Activated T-helper 17 cell treated with anti-CD3 and anti-CD28 coated beads, Interleukin-2, amount 50 U/mL, for 72 hours (primary cell): ENCODE results near the gene CD2BP2. TPM values are rescaled to one million over a fixed set of nuclear protein-coding genes. Genes with fewer than 3 reads are reported as not detected.

ENCODE experiments used
- ATAC-seq: fragments of 150-1000 bp; cut with Tn5 transposase; replicated peaks from 2 replicates; pipeline ENCODE4 v1.10.0; 2021; ENCODE audit warnings: mild to moderate bottlenecking, moderate library complexity
- H3K27ac Mint-ChIP-seq: one replicate; pipeline ENCODE4 v1.8.0; 2022; ENCODE audit warnings: mixed read lengths
- H3K27me3 Mint-ChIP-seq: one replicate; pipeline ENCODE4 v1.8.0; 2022; ENCODE audit warnings: mixed read lengths
- H3K36me3 Mint-ChIP-seq: one replicate; pipeline ENCODE4 v1.8.0; 2022; ENCODE audit warnings: low read depth, mild to moderate bottlenecking, mixed read lengths
- H3K4me1 Mint-ChIP-seq: one replicate; pipeline ENCODE4 v1.8.0; 2022; ENCODE audit warnings: mixed read lengths
- H3K4me3 Mint-ChIP-seq: one replicate; pipeline ENCODE4 v1.8.0; 2022; ENCODE audit warnings: mild to moderate bottlenecking, mixed read lengths
- H3K9me3 Mint-ChIP-seq: one replicate; pipeline ENCODE4 v1.8.0; 2022; ENCODE audit warnings: mixed read lengths
- total RNA-seq, 2 donors: library from RNA; stranded (reverse); gene quantifications; one replicate each; pipeline ENCODE4 v1.2.3, GENCODE V29; 2022

Gene CD2BP2
- total RNA-seq, 2 donors from 2014 or later, result 51.0 to 69.9 TPM

- Mint-ChIP-seq H3K9me3 (no peaks in the 10 kb centered on the region), H3K4me1 (peaks cover 25% of the 10 kb centered on the region), H3K27me3 (no peaks in the 10 kb centered on the region), H3K4me3 (peak overlapping the region; percentile 98), H3K27ac (peak overlapping the region; percentile 99), H3K36me3 (peaks cover 32% of the 10 kb centered on the region)
- no peak for ATAC-seq
These were observed 17.1 kb upstream of the CD2BP2 start for GRCh38 chr16:30372038-30372712.

GRCh38 chr16:30371248-30371816 is 16.2 kb upstream of the CD2BP2 start:
- peak overlapping the region; percentile 99 for H3K27ac Mint-ChIP-seq
- H3K9me3 Mint-ChIP-seq, result no peaks in the 10 kb centered on the region
- peaks cover 38% of the 10 kb centered on the region for H3K36me3 Mint-ChIP-seq
- no peak for ATAC-seq
- H3K4me1 Mint-ChIP-seq, result peaks cover 31% of the 10 kb centered on the region
- no peaks in the 10 kb centered on the region for H3K27me3 Mint-ChIP-seq
- H3K4me3 Mint-ChIP-seq, result peak overlapping the region; percentile 98

GRCh38 chr16:30370456-30371247 is 15.5 kb upstream of the CD2BP2 start, which contains the start of gene TBC1D10B:
TBC1D10B (minus strand) TSS chr16:30370494; CDS start chr16:30370183, 311 bp downstream.
- peaks cover 43% of the 10 kb centered on the region for H3K36me3 Mint-ChIP-seq
- peak within 1 kb of the TSS; percentile 98 for H3K4me3 Mint-ChIP-seq
- ATAC-seq, result peak; percentile 87
- H3K27ac Mint-ChIP-seq, result peak within 1 kb of the TSS; percentile 99
- peaks cover 35% of the 10 kb centered on the region for H3K4me1 Mint-ChIP-seq
- no peaks in the 10 kb centered on the region for H3K27me3 Mint-ChIP-seq
- no peaks in the 10 kb centered on the region for H3K9me3 Mint-ChIP-seq

GRCh38 chr16:30369938-30370455 is 14.9 kb upstream of the CD2BP2 start:
- H3K36me3 Mint-ChIP-seq, result peaks cover 50% of the 10 kb centered on the region
- ATAC-seq, result peak; percentile 0
- H3K4me3 Mint-ChIP-seq, result peak overlapping the region; percentile 98
- H3K9me3 Mint-ChIP-seq, result no peaks in the 10 kb centered on the region
- no peaks in the 10 kb centered on the region for H3K27me3 Mint-ChIP-seq
- H3K27ac Mint-ChIP-seq, result peak overlapping the region; percentile 99
- H3K4me1 Mint-ChIP-seq, result peaks cover 41% of the 10 kb centered on the region

GRCh38 chr16:30369091-30369937 is 14.2 kb upstream of the CD2BP2 start:
- H3K27me3 Mint-ChIP-seq, result no peaks in the 10 kb centered on the region
- H3K4me1 Mint-ChIP-seq, result peaks cover 41% of the 10 kb centered on the region
- H3K27ac Mint-ChIP-seq, result peak overlapping the region; percentile 82
- H3K9me3 Mint-ChIP-seq, result no peaks in the 10 kb centered on the region
- peaks cover 56% of the 10 kb centered on the region for H3K36me3 Mint-ChIP-seq
- peak overlapping the region; percentile 88 for H3K4me3 Mint-ChIP-seq
- no peak for ATAC-seq

GRCh38 chr16:30368792-30369090 is 13.6 kb upstream of the CD2BP2 start:
- ATAC-seq, result no peak
- Mint-ChIP-seq H3K4me1 (peaks cover 41% of the 10 kb centered on the region), H3K9me3 (no peaks in the 10 kb centered on the region), H3K36me3 (peaks cover 62% of the 10 kb centered on the region), H3K4me3 (peak overlapping the region; percentile 88), H3K27me3 (no peaks in the 10 kb centered on the region), H3K27ac (peak overlapping the region; percentile 82)

GRCh38 chr16:30368122-30368791 is 13.1 kb upstream of the CD2BP2 start:
- Mint-ChIP-seq H3K36me3 (peaks cover 67% of the 10 kb centered on the region), H3K4me3 (peak overlapping the region; percentile 88), H3K27me3 (no peaks in the 10 kb centered on the region), H3K27ac (peak overlapping the region; percentile 82), H3K9me3 (no peaks in the 10 kb centered on the region), H3K4me1 (peaks cover 42% of the 10 kb centered on the region)
- ATAC-seq, result no peak

GRCh38 chr16:30367349-30368009 is 12.4 kb upstream of the CD2BP2 start:
- no peaks in the 10 kb centered on the region for H3K27me3 Mint-ChIP-seq
- peaks cover 75% of the 10 kb centered on the region for H3K36me3 Mint-ChIP-seq
- H3K27ac Mint-ChIP-seq, result peak overlapping the region; percentile 82
- H3K4me3 Mint-ChIP-seq, result peak overlapping the region; percentile 88
- peaks cover 47% of the 10 kb centered on the region for H3K4me1 Mint-ChIP-seq
- no peaks in the 10 kb centered on the region for H3K9me3 Mint-ChIP-seq
- ATAC-seq, result no peak

GRCh38 chr16:30366511-30366910 is 11.4 kb upstream of the CD2BP2 start:
- H3K36me3 Mint-ChIP-seq, result peaks cover 84% of the 10 kb centered on the region
- peak overlapping the region; percentile 88 for H3K4me3 Mint-ChIP-seq
- no peaks in the 10 kb centered on the region for H3K9me3 Mint-ChIP-seq
- no peak for ATAC-seq
- H3K27me3 Mint-ChIP-seq, result no peaks in the 10 kb centered on the region
- peaks cover 44% of the 10 kb centered on the region for H3K4me1 Mint-ChIP-seq
- peak overlapping the region; percentile 82 for H3K27ac Mint-ChIP-seq

- Mint-ChIP-seq H3K4me1 (peaks cover 39% of the 10 kb centered on the region), H3K4me3 (no peak overlapping the region), H3K27ac (peak overlapping the region; percentile 76), H3K9me3 (no peaks in the 10 kb centered on the region), H3K27me3 (no peaks in the 10 kb centered on the region), H3K36me3 (peaks cover 91% of the 10 kb centered on the region)
- no peak for ATAC-seq
These were observed 10.1 kb upstream of the CD2BP2 start for GRCh38 chr16:30365200-30365599.

- H3K27me3 Mint-ChIP-seq, result no peaks in the 10 kb centered on the region
- no peaks in the 10 kb centered on the region for H3K9me3 Mint-ChIP-seq
- ATAC-seq, result no peak
- H3K36me3 Mint-ChIP-seq, result peaks cover 89% of the 10 kb centered on the region
- H3K4me3 Mint-ChIP-seq, result no peak overlapping the region
- no peak overlapping the region for H3K27ac Mint-ChIP-seq
- peaks cover 28% of the 10 kb centered on the region for H3K4me1 Mint-ChIP-seq
These were observed 6.1 kb upstream of the CD2BP2 start for GRCh38 chr16:30361180-30361579.

- ATAC-seq, result no peak
- peak overlapping the region; percentile 57 for H3K27ac Mint-ChIP-seq
- H3K36me3 Mint-ChIP-seq, result peaks cover 87% of the 10 kb centered on the region
- no peak overlapping the region for H3K4me3 Mint-ChIP-seq
- peaks cover 23% of the 10 kb centered on the region for H3K4me1 Mint-ChIP-seq
- H3K9me3 Mint-ChIP-seq, result no peaks in the 10 kb centered on the region
- no peaks in the 10 kb centered on the region for H3K27me3 Mint-ChIP-seq
These were observed 4.7 kb upstream of the CD2BP2 start for GRCh38 chr16:30359871-30360170.
